B cell (primary cell): ENCODE data around the gene ATF7IP2. TPM values are rescaled to one million over a fixed set of nuclear protein-coding genes. Genes with fewer than 3 reads are reported as not detected.

ENCODE experiments used
- ATAC-seq: fragments of 200-7000 bp; cut with Tn5 transposase; one replicate; pipeline ENCODE4 v1.10.0; 2021; ENCODE audit warnings: low read depth, mild to moderate bottlenecking, moderate number of reproducible peaks, moderate library complexity
- CTCF ChIA-PET: fragments of 350-600 bp; sonication (Branson Sonifier 250); formaldehyde crosslinking; loops from one replicate; lab custom pipeline; 2021; ENCODE audit warnings: antibody characterized with exemption, inconsistent platforms; lab: Charles Lee
- POLR2A ChIA-PET: fragments of 350-600 bp; sonication (Branson Sonifier 250); formaldehyde crosslinking; loops from one replicate; lab custom pipeline; 2021; ENCODE audit warnings: antibody characterized with exemption; lab: Charles Lee
- DNase-seq: peaks from one replicate; pipeline ENCODE4 v3.0.0; 2013
- H2AFZ ChIP-seq: 2 replicates; pipeline ENCODE4 v1.6.1; 2012; ENCODE audit warnings: mild to moderate bottlenecking, low read depth, low read length; ENCODE audit not compliant: insufficient read depth, poor library complexity, severe bottlenecking
- H3K27ac ChIP-seq, 2 donors: 1 replicate in 1 of 2; 2 replicates in 1 of 2; pipeline ENCODE4 v1.5.1; 2012 to 2013; ENCODE audit warnings: low read length in 2 of 2, mild to moderate bottlenecking in 2 of 2, moderate library complexity in 1 of 2
- H3K27me3 ChIP-seq, 4 experiments: fragments of 200-600 bp in 1 of 4; sonication (generic) in 1 of 4; replicated peaks in 1 of 4; 1 replicate in 2 of 4; 2 replicates in 2 of 4; pipeline versions ENCODE4 v1.6.1 to v1.7.0; 2013 to 2016; ENCODE audit warnings: low read length in 3 of 4, mild to moderate bottlenecking in 2 of 4, mixed read lengths in 1 of 4, moderate library complexity in 1 of 4; ENCODE audit not compliant: insufficient read depth in 4 of 4, control insufficient read depth in 3 of 4; ENCODE audit errors: control extremely low read depth in 1 of 4
- H3K36me3 ChIP-seq, 2 experiments: replicated peaks in 1 of 2; 1 replicate in 1 of 2; 2 replicates in 1 of 2; pipeline versions ENCODE4 v1.6.1 to v1.7.1; 2013; ENCODE audit warnings: low read length in 1 of 2; ENCODE audit not compliant: insufficient read depth in 2 of 2, control insufficient read depth in 1 of 2; ENCODE audit errors: control extremely low read depth in 1 of 2, extremely low read depth in 1 of 2
- H3K4me1 ChIP-seq, 2 donors: fragments of 200-600 bp in 1 of 2; sonication (generic) in 1 of 2; 1 replicate in 1 of 2; 2 replicates in 1 of 2; pipeline versions ENCODE4 v1.5.1 to v1.6.1; 2013 to 2017; ENCODE audit warnings: low read length in 2 of 2; ENCODE audit not compliant: control insufficient read depth in 2 of 2, insufficient read depth in 2 of 2
- H3K4me2 ChIP-seq: replicated peaks from 2 replicates; pipeline ENCODE3; 2012; ENCODE audit warnings: mild to moderate bottlenecking, low read depth, low read length; ENCODE audit not compliant: poor library complexity, severe bottlenecking
- H3K4me3 ChIP-seq, 5 experiments: fragments of 200-600 bp in 1 of 5; sonication (generic) in 1 of 5; 1 replicate in 3 of 5; 2 replicates in 2 of 5; pipeline versions ENCODE4 v1.5.1 to v1.7.0; 2011 to 2016; ENCODE audit warnings: low read length in 4 of 5, mild to moderate bottlenecking in 4 of 5, low read depth in 2 of 5, control low read depth in 1 of 5, moderate library complexity in 1 of 5; ENCODE audit not compliant: insufficient read depth in 1 of 5; ENCODE audit errors: control extremely low read depth in 1 of 5, extremely low read depth in 1 of 5
- H3K79me2 ChIP-seq: fragments of 200-600 bp; sonication (generic); one replicate; pipeline ENCODE4 v1.6.0; 2016; ENCODE audit warnings: low read length; ENCODE audit not compliant: control insufficient read depth, insufficient read depth
- H3K9ac ChIP-seq: fragments of 200-600 bp; sonication (generic); 2 replicates; pipeline ENCODE4 v1.6.1; 2017; ENCODE audit warnings: mild to moderate bottlenecking, low read length, moderate library complexity
- H3K9me3 ChIP-seq, 3 donors: one replicate each; pipeline versions ENCODE4 v1.6.1 to v1.7.1; 2013; ENCODE audit warnings: low read length in 2 of 3; ENCODE audit not compliant: control insufficient read depth in 2 of 3, insufficient read depth in 1 of 3; ENCODE audit errors: control extremely low read depth in 1 of 3
- H4K20me1 ChIP-seq: 2 replicates; pipeline ENCODE4 v1.6.0; 2012; ENCODE audit warnings: mild to moderate bottlenecking, low read length; ENCODE audit not compliant: insufficient read depth, control insufficient read depth, poor library complexity, severe bottlenecking
- H3K27ac Mint-ChIP-seq: one replicate; pipeline ENCODE4 v1.8.0; 2021; ENCODE audit warnings: mixed read lengths
- H3K27me3 Mint-ChIP-seq: one replicate; pipeline ENCODE4 v1.8.0; 2021; ENCODE audit warnings: mixed read lengths
- H3K4me1 Mint-ChIP-seq: one replicate; pipeline ENCODE4 v1.8.0; 2021; ENCODE audit warnings: mixed read lengths
- H3K4me3 Mint-ChIP-seq: one replicate; pipeline ENCODE4 v1.8.0; 2021; ENCODE audit warnings: mixed read lengths
- H3K9me3 Mint-ChIP-seq: one replicate; pipeline ENCODE4 v1.8.0; 2022; ENCODE audit warnings: mixed read lengths; ENCODE audit not compliant: insufficient read depth
- EZH2 ChIP-seq: IDR thresholded peaks from 2 replicates; pipeline ENCODE4 v1.6.1; 2012; ENCODE audit warnings: borderline replicate concordance, low read depth, mild to moderate bottlenecking, moderate library complexity, low read length; ENCODE audit not compliant: insufficient read depth, poor library complexity, severe bottlenecking
- WGBS: methylation state at CpG from one replicate; pipeline ENCODE4 v1.1.5; 2013; ENCODE audit warnings: missing lambda C conversion rate; ENCODE audit not compliant: insufficient coverage; 5-methylcytosine and 5-hydroxymethylcytosine counted together
- intact Hi-C: fragments of 100-400 bp; cut with micrococcal nuclease; formaldehyde crosslinking; loops from one replicate; pipeline ENCODE4 v1.10.0; 2022
- polyA plus RNA-seq: library from polyadenylated mRNA; depleted of rRNA; stranded (reverse); fragments of >200 nt; gene quantifications from 2 replicates; pipeline ENCODE4 v1.2.3, GENCODE V29; 2012
- total RNA-seq, 2 donors: library from RNA; stranded (reverse); fragments of 120-200 nt in 1 of 2; gene quantifications; 1 replicate in 1 of 2; 2 replicates in 1 of 2; pipeline versions ENCODE4 v1.2.3 to v1.2.4, GENCODE V29; 2013 to 2022
- TF ChIP-seq, protein P1 (sequence below): fragments of 200-600 bp; IDR thresholded peaks from one replicate; pipeline ENCODE4 v1.8.0; 2022; ENCODE audit warnings: antibody characterized with exemption, mild to moderate bottlenecking

ATF7IP2 gene
- total and polyA plus RNA-seq, 2 donors (not counting 1 experiment from before 2014, with no cell fraction given) = 67.5 to 105 TPM

DNA sequence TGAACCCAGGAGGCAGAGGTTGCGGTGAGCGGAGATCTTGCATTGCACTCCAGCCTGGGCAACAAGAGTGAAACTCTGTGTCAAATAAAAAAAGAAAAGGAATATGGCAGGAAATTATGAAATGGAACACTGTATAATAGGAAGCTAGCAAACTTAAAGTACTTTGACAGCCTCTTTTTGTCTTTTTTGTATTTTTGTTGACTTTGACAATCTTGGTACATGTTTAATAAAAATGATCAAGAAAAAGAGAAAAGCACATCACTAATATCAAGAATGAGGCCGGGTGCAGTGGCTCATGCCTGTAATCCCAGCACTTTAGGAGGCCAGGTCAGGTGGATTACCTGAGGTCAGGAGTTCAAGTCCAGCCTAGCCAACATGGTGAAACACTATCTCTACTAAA is 5.5 kb downstream of the ATF7IP2 start:
- POLR2A ChIA-PET = no interaction called here
- no peak overlapping the region for H2AFZ ChIP-seq

DNA sequence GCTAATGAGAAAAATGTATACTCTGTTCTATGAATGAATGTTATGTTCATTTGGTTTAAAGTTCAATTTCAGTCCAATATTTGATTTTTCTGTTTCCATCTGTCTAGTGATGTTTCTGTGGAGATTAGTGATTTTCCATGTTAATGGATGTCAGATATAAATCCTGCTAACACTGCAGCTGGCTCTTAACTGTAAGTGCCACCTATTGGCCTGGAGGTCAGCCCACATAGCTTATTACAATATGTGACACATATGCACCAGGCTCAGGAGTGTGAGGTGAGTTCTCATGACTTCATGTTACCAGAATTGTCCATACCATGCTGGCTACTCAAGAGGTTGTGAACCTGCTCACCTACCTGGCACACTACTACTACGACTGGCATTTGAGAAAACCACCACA is 17.1 kb downstream of the ATF7IP2 start:
- Histone ChIP-seq H3K9ac (no peak overlapping the region), H3K27ac (no peak overlapping the region), H3K4me1 (no peaks in the 10 kb centered on the region), H2AFZ (no peak overlapping the region), H3K36me3 (peaks cover 8 to 26% of the 10 kb centered on the region in 2 experiments), H3K9me3 (peaks cover 3 to 42% (median 15%) of the 10 kb centered on the region in 3 donors), H3K79me2 (peaks cover 79% of the 10 kb centered on the region), H3K27me3 (no peaks in the 10 kb centered on the region), H3K4me3 (no peak overlapping the region), H4K20me1 (no peaks in the 10 kb centered on the region), H3K4me2 (no peak overlapping the region)
- no CpG with 5 or more reads among the region's 1 CpG for WGBS
- CTCF ChIA-PET = interaction anchor here (1.1 kb wide), 1 partner anchor 12 kb away, joined by 3 read pairs; no protein-coding TSS in a partner anchor
- no peak overlapping the region for H3K27ac Mint-ChIP-seq
- intact Hi-C loops = no loop called here
- H3K27me3 Mint-ChIP-seq = no peaks in the 10 kb centered on the region
- TF ChIP-seq, protein P1, sequence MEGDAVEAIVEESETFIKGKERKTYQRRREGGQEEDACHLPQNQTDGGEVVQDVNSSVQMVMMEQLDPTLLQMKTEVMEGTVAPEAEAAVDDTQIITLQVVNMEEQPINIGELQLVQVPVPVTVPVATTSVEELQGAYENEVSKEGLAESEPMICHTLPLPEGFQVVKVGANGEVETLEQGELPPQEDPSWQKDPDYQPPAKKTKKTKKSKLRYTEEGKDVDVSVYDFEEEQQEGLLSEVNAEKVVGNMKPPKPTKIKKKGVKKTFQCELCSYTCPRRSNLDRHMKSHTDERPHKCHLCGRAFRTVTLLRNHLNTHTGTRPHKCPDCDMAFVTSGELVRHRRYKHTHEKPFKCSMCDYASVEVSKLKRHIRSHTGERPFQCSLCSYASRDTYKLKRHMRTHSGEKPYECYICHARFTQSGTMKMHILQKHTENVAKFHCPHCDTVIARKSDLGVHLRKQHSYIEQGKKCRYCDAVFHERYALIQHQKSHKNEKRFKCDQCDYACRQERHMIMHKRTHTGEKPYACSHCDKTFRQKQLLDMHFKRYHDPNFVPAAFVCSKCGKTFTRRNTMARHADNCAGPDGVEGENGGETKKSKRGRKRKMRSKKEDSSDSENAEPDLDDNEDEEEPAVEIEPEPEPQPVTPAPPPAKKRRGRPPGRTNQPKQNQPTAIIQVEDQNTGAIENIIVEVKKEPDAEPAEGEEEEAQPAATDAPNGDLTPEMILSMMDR = no peak
- no peak for TF ChIP-seq EZH2
- no peak for ATAC-seq
- DNase-seq = no peak
- peaks cover 29% of the 10 kb centered on the region for H3K4me1 Mint-ChIP-seq
- no peak overlapping the region for H3K4me3 Mint-ChIP-seq
- POLR2A ChIA-PET = no interaction called here
- H3K9me3 Mint-ChIP-seq = peaks cover 8% of the 10 kb centered on the region

More for the DNA sequence above, 5.5 kb downstream of the ATF7IP2 start:
- no peak overlapping the region for H3K4me2 ChIP-seq
- no peak overlapping the region for H3K27ac Mint-ChIP-seq
- H3K4me1 Mint-ChIP-seq = peaks cover 47% of the 10 kb centered on the region
- intact Hi-C loops = no loop called here
- 100% methylated on average over 2 of the region's 3 CpGs for WGBS
- H3K27me3 ChIP-seq = no peaks in the 10 kb centered on the region
- H3K79me2 ChIP-seq = peaks cover 78% of the 10 kb centered on the region
- DNase-seq = no peak
- no peaks in the 10 kb centered on the region for H3K9me3 ChIP-seq
- H3K27ac ChIP-seq = no peak overlapping the region
- peaks cover 11 to 20% of the 10 kb centered on the region in 2 donors for H3K4me1 ChIP-seq
- H3K9ac ChIP-seq = no peak overlapping the region
- TF ChIP-seq, protein P1 = no peak
- no peak for TF ChIP-seq EZH2
- no peak overlapping the region for H3K4me3 ChIP-seq
- CTCF ChIA-PET = interaction anchor here (1.3 to 1.4 kb wide), 2 partner anchors 12 to 135 kb away, joined by 3 to 4 read pairs; no protein-coding TSS in a partner anchor
- no peaks in the 10 kb centered on the region for H3K9me3 Mint-ChIP-seq
- H3K36me3 ChIP-seq = no peaks in the 10 kb centered on the region
- ATAC-seq = no peak
- no peaks in the 10 kb centered on the region for H4K20me1 ChIP-seq
- H3K27me3 Mint-ChIP-seq = no peaks in the 10 kb centered on the region
- no peak overlapping the region for H3K4me3 Mint-ChIP-seq
